OCI-LY3 (cell line): ENCODE results near the gene NOL11.

Experiments
- H2AFZ ChIP-seq: fragments of 200-600, 300-600 bp; shearing (Covaris generic); 2 replicates; pipeline ENCODE4 v1.6.0; 2014; ENCODE audit warnings: antibody characterized with exemption, low read depth, low read length
- H3K27ac ChIP-seq: fragments of 200-600, 300-600 bp; sonication (generic); 2 replicates; pipeline ENCODE4 v1.5.1; 2014; ENCODE audit warnings: mild to moderate bottlenecking, low read length, moderate library complexity, mixed read lengths
- H3K27me3 ChIP-seq: fragments of 200-600, 300-600 bp; sonication (generic); 2 replicates; pipeline ENCODE4 v1.6.1; 2014; ENCODE audit warnings: low read depth, low read length, mixed read lengths
- H3K36me3 ChIP-seq: fragments of 200-600, 300-600 bp; sonication (generic); replicated peaks from 2 replicates; pipeline ENCODE3; 2014; ENCODE audit warnings: low read depth, low read length, mixed read lengths
- H3K4me1 ChIP-seq: fragments of 300-600, 200-600 bp; sonication (generic); 2 replicates; pipeline ENCODE4 v1.6.1; 2014; ENCODE audit warnings: low read length, mixed read lengths
- H3K4me2 ChIP-seq: fragments of 200-600, 300-600 bp; sonication (generic); 2 replicates; pipeline ENCODE4 v1.6.1; 2014; ENCODE audit warnings: low read length, mixed read lengths
- H3K4me3 ChIP-seq: fragments of 300-600, 200-600 bp; sonication (generic); 2 replicates; pipeline ENCODE4 v1.5.1; 2014; ENCODE audit warnings: antibody characterized with exemption, mild to moderate bottlenecking, low read length, moderate library complexity
- H3K79me2 ChIP-seq: fragments of 300-600, 200-600 bp; shearing (Covaris generic); 2 replicates; pipeline ENCODE4 v1.6.1; 2014; ENCODE audit warnings: mild to moderate bottlenecking, low read length, mixed read lengths
- H3K9ac ChIP-seq: fragments of 300-600, 200-600 bp; shearing (Covaris generic); 2 replicates; pipeline ENCODE4 v1.6.0; 2014; ENCODE audit warnings: mild to moderate bottlenecking, low read length, moderate library complexity
- H3K9me3 ChIP-seq: fragments of 200-600, 300-600 bp; shearing (Covaris generic); 2 replicates; pipeline ENCODE4 v1.6.1; 2014; ENCODE audit warnings: low read length, mixed read lengths; ENCODE audit not compliant: insufficient read depth
- H4K20me1 ChIP-seq: fragments of 200-600, 300-600 bp; sonication (generic); 2 replicates; pipeline ENCODE4 v1.6.1; 2016; ENCODE audit warnings: low read length, mixed read lengths; ENCODE audit not compliant: insufficient read depth
- CTCF ChIP-seq: fragments of 200-600, 300-600 bp; sonication (generic); IDR thresholded peaks from 2 replicates; pipeline ENCODE4 v1.5.1; 2014; ENCODE audit warnings: antibody characterized with exemption, low read length, low read depth
- EZH2phosphoT487 ChIP-seq: fragments of 200-600 bp; shearing (Covaris generic); IDR thresholded peaks from 2 replicates; pipeline ENCODE4 v1.6.1; 2018; ENCODE audit warnings: antibody characterized with exemption, mixed run types, low read depth

Gene NOL11

DNA sequence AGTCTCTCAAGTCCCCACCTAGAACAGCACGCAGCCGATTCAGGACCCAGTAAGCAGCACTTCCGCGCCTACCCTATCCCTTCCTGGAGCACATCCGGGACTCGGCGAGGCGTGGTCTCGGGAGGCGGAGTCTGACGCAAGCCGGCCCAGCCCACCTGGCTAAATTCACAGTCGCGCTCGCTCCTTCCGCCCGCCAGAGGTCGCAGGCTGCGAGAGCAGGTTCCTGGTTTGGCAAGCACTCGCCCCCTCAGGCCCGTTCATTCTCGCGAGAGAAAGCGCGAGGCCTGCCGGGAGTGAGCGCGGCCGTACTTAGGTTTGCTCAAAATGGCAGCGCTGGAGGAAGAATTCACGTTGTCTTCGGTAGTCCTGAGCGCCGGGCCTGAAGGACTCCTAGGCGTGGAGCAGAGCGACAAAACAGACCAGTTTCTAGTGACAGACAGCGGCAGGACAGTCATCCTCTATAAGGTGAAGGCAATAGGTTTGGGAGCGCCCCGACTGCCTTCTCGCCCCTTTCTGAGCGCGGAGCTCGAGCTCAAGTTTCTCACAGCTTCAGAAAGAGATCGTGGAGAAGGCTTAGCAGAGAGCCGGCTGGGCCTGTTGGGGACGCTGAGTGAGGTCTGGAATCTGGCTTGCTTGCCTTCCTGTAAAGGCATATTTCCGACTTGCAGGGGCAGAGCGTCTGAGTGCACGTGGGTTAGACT is at the start of gene NOL11:
NOL11 (plus strand) TSS at position 313 of the 701 bp plus-strand sequence; CDS start at position 325, 12 bp downstream.
- peak within 1 kb of the TSS; percentile 97 for H3K4me3 ChIP-seq
- TF ChIP-seq CTCF, result peak; percentile 78
- TF ChIP-seq EZH2phosphoT487, result no peak
- peak within 1 kb of the TSS; percentile 68 for H3K27ac ChIP-seq
- H3K79me2 ChIP-seq, result peaks cover 45% of the 10 kb centered on the region
- H3K36me3 ChIP-seq, result peaks cover 20% of the 10 kb centered on the region
- peak within 1 kb of the TSS; percentile 100 for H3K4me2 ChIP-seq
- peaks cover 24% of the 10 kb centered on the region for H3K4me1 ChIP-seq
- no peaks in the 10 kb centered on the region for H3K9me3 ChIP-seq
- peak within 1 kb of the TSS; percentile 87 for H2AFZ ChIP-seq
- H3K9ac ChIP-seq, result peak within 1 kb of the TSS; percentile 96
- H4K20me1 ChIP-seq, result no peaks in the 10 kb centered on the region
- H3K27me3 ChIP-seq, result no peaks in the 10 kb centered on the region

DNA sequence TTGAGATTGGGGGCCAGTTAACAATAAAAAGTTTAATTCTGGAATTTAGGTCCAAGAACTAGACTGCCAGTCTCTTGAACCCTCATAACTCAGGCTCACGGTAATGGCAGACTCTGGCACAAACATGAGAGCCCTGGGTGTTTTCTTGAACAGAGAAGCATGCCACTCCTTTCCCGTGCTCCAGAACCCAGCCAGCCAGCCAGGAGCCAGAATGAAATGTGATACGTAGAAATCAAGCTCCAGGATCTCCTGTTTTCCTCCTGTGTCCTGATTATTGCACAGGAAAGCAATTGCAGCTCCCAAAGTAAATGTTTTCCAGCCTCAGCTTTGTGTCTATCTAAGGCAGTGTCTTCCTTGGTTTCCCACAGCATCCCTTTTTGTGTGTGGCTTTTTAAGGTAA is 46.2 kb upstream of the NOL11 start:
- no peaks in the 10 kb centered on the region for H3K79me2 ChIP-seq
- H4K20me1 ChIP-seq, result no peaks in the 10 kb centered on the region
- H3K36me3 ChIP-seq, result peaks cover 4% of the 10 kb centered on the region
- no peak overlapping the region for H3K4me3 ChIP-seq
- TF ChIP-seq CTCF (no peak), EZH2phosphoT487 (no peak)
- H3K4me2 ChIP-seq, result no peak overlapping the region
- H3K27ac ChIP-seq, result no peak overlapping the region
- H3K9ac ChIP-seq, result no peak overlapping the region
- H3K4me1 ChIP-seq, result no peaks in the 10 kb centered on the region
- H2AFZ ChIP-seq, result no peak overlapping the region
- H3K27me3 ChIP-seq, result no peaks in the 10 kb centered on the region
- no peaks in the 10 kb centered on the region for H3K9me3 ChIP-seq

GRCh38 chr17:67672592-67673335 is 45.0 kb upstream of the NOL11 start:
- no peaks in the 10 kb centered on the region for H3K79me2 ChIP-seq
- no peak overlapping the region for H3K4me2 ChIP-seq
- no peak overlapping the region for H3K4me3 ChIP-seq
- no peak overlapping the region for H2AFZ ChIP-seq
- H3K36me3 ChIP-seq, result peaks cover 4% of the 10 kb centered on the region
- TF ChIP-seq CTCF, result no peak
- no peak for TF ChIP-seq EZH2phosphoT487
- H3K27ac ChIP-seq, result no peak overlapping the region
- H3K9me3 ChIP-seq, result no peaks in the 10 kb centered on the region
- no peaks in the 10 kb centered on the region for H4K20me1 ChIP-seq
- no peaks in the 10 kb centered on the region for H3K4me1 ChIP-seq
- H3K27me3 ChIP-seq, result no peaks in the 10 kb centered on the region
- no peak overlapping the region for H3K9ac ChIP-seq

DNA sequence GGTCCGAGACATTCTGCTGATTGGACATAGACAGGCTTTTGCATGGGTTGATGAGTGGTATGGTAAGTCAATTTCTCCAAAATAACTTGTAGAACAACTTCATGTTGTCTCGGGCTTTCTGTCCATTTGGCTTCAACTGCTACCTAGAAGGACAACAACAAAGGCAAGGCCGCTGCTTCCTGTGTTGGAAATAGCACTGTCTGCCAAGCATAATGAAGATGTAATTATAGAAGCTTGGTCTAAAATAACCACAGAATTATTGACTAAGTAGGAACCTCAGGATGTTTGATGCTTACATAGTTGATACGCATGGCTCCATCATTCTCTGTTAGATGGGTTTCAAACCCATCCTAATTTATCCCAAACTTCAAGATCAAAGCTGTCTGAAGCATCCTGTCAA is 42.3 kb upstream of the NOL11 start:
- Histone ChIP-seq H3K4me3 (no peak overlapping the region), H3K36me3 (no peaks in the 10 kb centered on the region), H4K20me1 (no peaks in the 10 kb centered on the region), H3K79me2 (no peaks in the 10 kb centered on the region), H3K27ac (no peak overlapping the region), H3K9me3 (no peaks in the 10 kb centered on the region), H3K9ac (no peak overlapping the region), H2AFZ (no peak overlapping the region), H3K27me3 (no peaks in the 10 kb centered on the region), H3K4me1 (no peaks in the 10 kb centered on the region), H3K4me2 (no peak overlapping the region)
- TF ChIP-seq EZH2phosphoT487 (no peak), CTCF (no peak)
